Measurements from ENCODE around the gene CACNB4. TPM values are rescaled to one million over a fixed set of nuclear protein-coding genes. Genes with fewer than 3 reads are reported as not detected.

CACNB4 gene
- total and polyA plus RNA-seq, 9 of the 15 experiments (the other 6 are each of a cell fraction or from before 2014, with no cell fraction given), result 0.01 to 0.20 (median 0.04) TPM; not detected in 1

GRCh38 chr2:151828143-151828889 is 270.5 kb downstream of the CACNB4 start, which contains the start of gene ARL5A:
TSS of gene ARL5A (minus strand) at chr2:151828421. CDS start at chr2:151828176, 245 bp downstream.
- no TSS peak for BruUV-seq (replicated peaks)
- 1% methylated on average over 37 of the region's 64 CpGs for WGBS (ENCODE audit: insufficient coverage, low coverage, missing lambda C conversion rate)
- TF ChIP-seq MTA3 (IDR thresholded peaks at IDR 0.05; ENCODE audit: borderline replicate concordance) (peak; percentile 99), ZBTB43 (CRISPR knock-in tag; IDR thresholded peaks at IDR 0.05) (0 out of 2 replicates have a peak, but pooled peaks have one; percentile 27), ZNF143 (CRISPR knock-in tag; IDR thresholded peaks at IDR 0.05) (no peak), ZNF668 (CRISPR knock-in tag; IDR thresholded peaks at IDR 0.05) (no peak), CUX1 (CRISPR knock-in tag; IDR thresholded peaks at IDR 0.05) (no peak), PHF20 (IDR thresholded peaks at IDR 0.05; ENCODE audit: partially characterized antibody) (peak; percentile 82), ZNF354B (CRISPR knock-in tag; IDR thresholded peaks at IDR 0.05) (no peak), ZNF24 (IDR thresholded peaks at IDR 0.05) (no peak), ZNF395 (CRISPR knock-in tag; IDR thresholded peaks at IDR 0.05) (no peak), NFYB (IDR thresholded peaks at IDR 0.05; ENCODE audit: extremely low read depth, insufficient read length) (no peak)

More at GRCh38 chr2:151828143-151828889, 270.5 kb downstream of the CACNB4 start, which contains the start of gene ARL5A:
- peaks cover 5% of the 10 kb centered on the region for H3K9me1 ChIP-seq (ENCODE audit: control insufficient read depth, insufficient read depth, low read length)
- H3K4me3 ChIP-seq, result peak within 1 kb of the TSS; percentile 78
- intact Hi-C loops (cut with micrococcal nuclease), result no loop called here
- H3K27me3 ChIP-seq (ENCODE audit: control insufficient read depth in 2 of 2, insufficient read depth in 2 of 2, low read length in 2 of 2), result no peaks in the 10 kb centered on the region
- ChIA-PET POLR2A (interaction anchor here (0.6 to 4.1 kb wide), 9 partner anchors 10 to 268 kb away, joined by 3 to 34 read pairs (median 4); no protein-coding TSS in a partner anchor), CTCF (ENCODE audit: low intra/inter-chr PET ratio) (no interaction called here)
- H3K9ac ChIP-seq (ENCODE audit: insufficient read depth in 1 of 2, low read depth in 2 of 2, low read length in 2 of 2), result peak within 1 kb of the TSS; percentile 91 to 95
- in situ Hi-C loops (cut with MboI), result no loop called here
- H3K9me3 ChIP-seq (replicated peaks; ENCODE audit: control insufficient read depth, insufficient read depth, low read depth, low read length), result no peaks in the 10 kb centered on the region
- FAIRE-seq (peak; percentile 84), DNase-seq (ENCODE audit: extremely low read depth in 1 of 4, low spot score in 3 of 4) (peak; percentile 98 to 99 (median 98)), ATAC-seq (peak; percentile 93)
- peak within 1 kb of the TSS; percentile 98 for H3K4me2 ChIP-seq (ENCODE audit: insufficient read depth, low read length)
- peaks cover 11 to 36% of the 10 kb centered on the region in 2 experiments for H3K4me1 ChIP-seq (replicated peaks in 1 of 2; ENCODE audit: control insufficient read depth in 2 of 2, insufficient read depth in 2 of 2, low read length in 2 of 2)
- peaks cover 11% of the 10 kb centered on the region for H4K20me1 ChIP-seq (replicated peaks; ENCODE audit: control insufficient read depth, insufficient read depth, low read length)
- H3K79me2 ChIP-seq (ENCODE audit: control insufficient read depth, insufficient read depth, low read length), result peaks cover 50% of the 10 kb centered on the region
- H2AFZ ChIP-seq (ENCODE audit: low read depth, low read length), result peak within 1 kb of the TSS; percentile 93
- peak within 1 kb of the TSS; percentile 75 for H3K27ac ChIP-seq (ENCODE audit: extremely low read depth, low read depth, low read length)
- H3K36me3 ChIP-seq (ENCODE audit: control insufficient read depth, insufficient read depth, low read length), result peaks cover 9% of the 10 kb centered on the region; the same call in 2 of the 3 replicates

Data from K562 (cell line).